ENCODE data around the gene AP4M1. TPM values are rescaled to one million over a fixed set of nuclear protein-coding genes. Genes with fewer than 3 reads are reported as not detected.

Gene AP4M1
- total RNA-seq, 2 experiments from 2014 or later = 12.6 to 12.7 TPM

DNA sequence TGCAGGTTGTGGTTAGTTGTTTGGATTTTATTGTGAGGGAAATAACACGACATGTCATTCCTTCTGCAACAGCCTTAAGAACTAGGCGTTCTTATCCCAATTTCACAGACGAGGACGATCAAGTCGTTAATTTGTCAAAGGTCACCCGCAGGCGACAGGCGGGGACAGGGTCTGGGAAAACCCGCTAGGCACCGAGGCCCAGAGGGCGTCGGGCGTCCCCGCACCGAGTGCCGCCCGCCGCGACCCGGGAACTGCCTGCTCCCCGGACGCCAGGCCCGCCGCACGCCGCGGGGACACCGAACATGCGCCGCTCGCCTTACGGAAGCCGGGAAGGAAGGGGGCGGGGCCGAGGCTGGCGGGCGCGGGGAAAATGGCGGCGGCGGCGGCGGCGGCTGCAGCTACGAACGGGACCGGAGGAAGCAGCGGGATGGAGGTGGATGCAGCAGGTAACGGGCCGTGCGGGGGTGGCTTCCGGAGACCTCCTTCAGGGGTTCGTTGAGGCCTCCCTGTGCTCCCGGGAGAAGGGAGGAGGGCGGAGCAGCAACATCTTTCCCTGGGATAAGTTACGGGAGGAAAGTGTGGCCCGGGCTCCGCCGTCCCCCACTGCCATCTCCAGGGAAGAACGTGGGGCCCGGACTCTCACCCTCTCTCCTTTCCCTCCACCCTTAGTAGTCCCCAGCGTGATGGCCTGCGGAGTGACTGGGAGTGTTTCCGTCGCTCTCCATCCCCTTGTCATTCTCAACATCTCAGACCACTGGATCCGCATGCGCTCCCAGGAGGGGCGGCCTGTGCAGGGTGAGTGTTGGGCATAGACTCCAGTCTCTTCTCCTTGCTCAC is 12.6 kb upstream of the AP4M1 start, which contains the start of gene COPS6:
Gene COPS6, plus strand, starts transcription at position 349 of the 837 bp plus-strand sequence. Its CDS starts 22 bp downstream, at position 371.
- DNase-seq = peak; percentile 89
- no peaks in the 10 kb centered on the region for H3K27me3 Mint-ChIP-seq (ENCODE audit: low read depth)
- intact Hi-C loops (cut with micrococcal nuclease) = loop anchor here (1.0 kb wide), 1 partner anchor 12 kb away; the partner anchor contains the start of genes AP4M1 and MCM7
- peaks cover 31% of the 10 kb centered on the region for H3K36me3 Mint-ChIP-seq (ENCODE audit: low read depth)
- no peaks in the 10 kb centered on the region for H3K9me3 Mint-ChIP-seq
- CTCF ChIA-PET = interaction anchor here (1.0 kb wide), 1 partner anchor 41 kb away, joined by 3 read pairs; no protein-coding TSS in a partner anchor
- peaks cover 36% of the 10 kb centered on the region for H3K4me1 Mint-ChIP-seq (ENCODE audit: low read depth)
- H3K4me3 Mint-ChIP-seq = peak within 1 kb of the TSS; percentile 88
- peak within 1 kb of the TSS; percentile 90 for H3K27ac Mint-ChIP-seq

DNA sequence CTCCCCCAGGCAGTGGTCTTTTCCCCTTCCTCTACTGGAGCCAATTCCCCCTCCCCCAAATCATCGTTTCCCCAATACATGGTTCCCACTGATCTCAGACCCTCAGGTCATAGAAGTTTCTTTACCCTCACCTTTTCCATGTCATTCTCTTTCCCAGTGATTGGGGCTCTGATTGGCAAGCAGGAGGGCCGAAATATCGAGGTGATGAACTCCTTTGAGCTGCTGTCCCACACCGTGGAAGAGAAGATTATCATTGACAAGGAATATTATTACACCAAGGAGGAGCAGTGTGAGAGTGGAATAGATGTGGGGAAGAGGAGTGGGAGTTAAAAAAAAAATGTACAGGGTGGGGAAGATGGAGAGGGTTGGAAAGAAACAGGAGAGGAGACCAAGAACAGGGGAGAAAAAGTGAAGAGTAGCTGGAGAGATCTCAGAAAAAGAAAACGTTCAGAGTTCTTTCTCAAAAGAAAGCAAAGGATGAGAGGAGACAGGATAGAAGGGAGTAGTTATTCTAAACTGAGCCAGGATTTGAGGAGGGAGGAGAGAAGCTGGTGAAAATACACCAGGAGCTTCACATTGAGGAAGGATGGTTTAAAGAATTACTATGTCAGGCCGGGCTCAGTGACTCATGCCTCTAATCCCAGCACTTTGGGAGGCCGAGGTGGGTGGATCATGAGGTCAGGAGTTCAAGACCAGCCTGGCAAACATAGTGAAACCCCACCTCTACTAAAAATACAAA is 11.8 kb upstream of the AP4M1 start:
- Mint-ChIP-seq H3K27ac (peak overlapping the region; percentile 90), H3K4me1 (ENCODE audit: low read depth) (peaks cover 36% of the 10 kb centered on the region), H3K36me3 (ENCODE audit: low read depth) (peaks cover 38% of the 10 kb centered on the region), H3K27me3 (ENCODE audit: low read depth) (no peaks in the 10 kb centered on the region), H3K4me3 (peak overlapping the region; percentile 88), H3K9me3 (no peaks in the 10 kb centered on the region)
- CTCF ChIA-PET = interaction anchor here (0.6 to 1.6 kb wide), 3 partner anchors 10 to 95 kb away, joined by 4 to 5 read pairs (median 4); partner anchors contain the start of genes AP4M1 and MCM7
- intact Hi-C loops (cut with micrococcal nuclease) = loop anchor here (1.0 kb wide), 1 partner anchor 12 kb away; the partner anchor contains the start of genes AP4M1 and MCM7
- no peak for DNase-seq

DNA sequence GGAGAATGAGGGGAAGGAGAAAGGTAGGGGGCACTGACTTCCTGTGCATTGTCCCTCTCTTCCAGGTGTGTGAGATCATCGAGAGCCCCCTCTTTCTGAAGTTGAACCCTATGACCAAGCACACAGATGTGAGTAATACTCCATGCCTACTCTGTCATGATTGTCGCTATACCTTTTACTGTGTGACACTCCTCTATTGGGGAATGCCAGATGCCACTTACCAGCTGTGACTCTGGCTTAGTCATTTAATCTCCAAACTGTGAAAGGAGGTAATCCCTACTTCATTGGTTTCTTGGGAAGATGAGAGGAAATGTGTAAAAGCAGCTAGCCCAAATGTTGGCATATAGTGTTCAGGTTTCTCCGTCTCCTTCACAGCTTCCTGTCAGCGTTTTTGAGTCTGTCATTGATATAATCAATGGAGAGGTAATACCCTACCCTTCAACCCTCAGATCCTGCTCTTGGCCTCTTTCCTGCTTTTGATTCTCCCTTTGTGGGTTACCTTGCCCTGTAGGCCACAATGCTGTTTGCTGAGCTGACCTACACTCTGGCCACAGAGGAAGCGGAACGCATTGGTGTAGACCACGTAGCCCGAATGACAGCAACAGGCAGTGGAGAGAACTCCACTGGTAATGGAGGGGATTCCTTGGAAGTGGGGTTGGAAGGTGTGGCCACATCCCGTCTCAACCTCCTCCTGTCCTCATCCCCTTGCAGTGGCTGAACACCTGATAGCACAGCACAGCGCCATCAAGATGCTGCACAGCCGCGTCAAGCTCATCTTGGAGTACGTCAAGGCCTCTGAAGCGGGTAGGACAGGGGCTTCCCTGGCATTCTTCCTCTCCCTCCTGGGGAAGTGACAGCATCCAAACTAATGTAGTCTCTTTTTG is 10.7 kb upstream of the AP4M1 start:
- peaks cover 43% of the 10 kb centered on the region for H3K4me1 Mint-ChIP-seq (ENCODE audit: low read depth)
- H3K36me3 Mint-ChIP-seq (ENCODE audit: low read depth) = peaks cover 49% of the 10 kb centered on the region
- H3K4me3 Mint-ChIP-seq = no peak overlapping the region
- intact Hi-C loops (cut with micrococcal nuclease) = no loop called here
- no peaks in the 10 kb centered on the region for H3K27me3 Mint-ChIP-seq (ENCODE audit: low read depth)
- no peaks in the 10 kb centered on the region for H3K9me3 Mint-ChIP-seq
- no peak for DNase-seq
- peak overlapping the region; percentile 39 for H3K27ac Mint-ChIP-seq
- CTCF ChIA-PET = interaction anchor here (0.6 to 1.6 kb wide), 4 partner anchors 9 to 42 kb away, joined by 3 to 4 read pairs (median 4); partner anchors contain the start of genes AP4M1 and MCM7

GRCh38 chr7:100091411-100092181 is 9.8 kb upstream of the AP4M1 start:
- peak; percentile 27 for DNase-seq
- intact Hi-C loops (cut with micrococcal nuclease) = no loop called here
- Mint-ChIP-seq H3K4me1 (ENCODE audit: low read depth) (peaks cover 46% of the 10 kb centered on the region), H3K27ac (peak overlapping the region; percentile 39), H3K27me3 (ENCODE audit: low read depth) (no peaks in the 10 kb centered on the region), H3K9me3 (no peaks in the 10 kb centered on the region), H3K4me3 (no peak overlapping the region), H3K36me3 (ENCODE audit: low read depth) (peaks cover 57% of the 10 kb centered on the region)
- CTCF ChIA-PET = interaction anchor here (0.6 to 1.6 kb wide), 4 partner anchors 9 to 538 kb away, joined by 3 to 4 read pairs (median 3); no protein-coding TSS in a partner anchor

DNA sequence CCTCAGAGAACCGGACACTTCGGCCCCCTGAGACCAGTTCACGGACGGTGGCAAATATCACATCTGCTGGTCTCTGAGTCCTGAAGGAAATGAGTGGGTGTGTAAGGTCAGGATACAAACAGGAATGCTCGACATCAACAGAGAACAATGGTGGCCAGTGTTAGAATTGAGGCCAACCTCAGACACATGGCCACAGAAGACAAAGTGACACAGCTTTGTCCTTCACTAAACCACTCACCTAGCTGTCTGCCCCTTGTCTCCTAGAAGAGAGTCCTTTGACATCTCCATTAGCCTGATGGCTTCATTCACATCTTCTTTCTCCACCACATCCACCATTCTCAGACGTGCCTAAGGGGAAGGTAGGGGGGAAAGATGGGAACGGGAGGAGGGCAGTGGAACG is 8.4 kb upstream of the AP4M1 start:
- Mint-ChIP-seq H3K36me3 (ENCODE audit: low read depth) (peaks cover 68% of the 10 kb centered on the region), H3K27ac (no peak overlapping the region), H3K4me3 (no peak overlapping the region), H3K27me3 (ENCODE audit: low read depth) (no peaks in the 10 kb centered on the region), H3K4me1 (ENCODE audit: low read depth) (peaks cover 50% of the 10 kb centered on the region), H3K9me3 (no peaks in the 10 kb centered on the region)
- CTCF ChIA-PET = interaction anchor here (1.6 kb wide), 1 partner anchor 11 kb away, joined by 4 read pairs; no protein-coding TSS in a partner anchor
- DNase-seq = no peak
- intact Hi-C loops (cut with micrococcal nuclease) = no loop called here

DNA sequence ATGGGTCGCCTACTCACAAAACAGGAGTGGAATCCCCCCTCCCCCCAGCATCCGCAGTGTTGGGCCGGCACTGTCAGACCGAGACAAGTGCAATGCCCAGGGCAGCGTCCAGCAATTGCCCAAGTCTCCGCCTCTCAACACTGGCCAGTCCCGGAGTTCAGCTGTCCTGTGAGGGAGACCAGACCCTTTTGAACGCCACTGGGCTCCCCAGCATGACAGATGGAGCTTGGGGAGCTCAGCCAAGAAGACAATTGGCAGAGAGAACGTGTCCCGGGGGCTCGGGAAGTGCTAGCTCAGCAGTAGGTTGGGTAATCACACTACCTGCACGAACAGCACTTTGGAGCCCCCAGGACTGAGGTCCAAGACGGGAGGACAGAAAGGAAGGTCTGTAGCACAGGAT is 7.9 kb upstream of the AP4M1 start:
- Mint-ChIP-seq H3K4me3 (no peak overlapping the region), H3K36me3 (ENCODE audit: low read depth) (peaks cover 73% of the 10 kb centered on the region), H3K9me3 (no peaks in the 10 kb centered on the region), H3K27ac (no peak overlapping the region), H3K4me1 (ENCODE audit: low read depth) (peaks cover 53% of the 10 kb centered on the region), H3K27me3 (ENCODE audit: low read depth) (no peaks in the 10 kb centered on the region)
- intact Hi-C loops (cut with micrococcal nuclease) = no loop called here
- no peak for DNase-seq
- CTCF ChIA-PET = interaction anchor here (1.6 kb wide), 1 partner anchor 11 kb away, joined by 4 read pairs; no protein-coding TSS in a partner anchor

DNA sequence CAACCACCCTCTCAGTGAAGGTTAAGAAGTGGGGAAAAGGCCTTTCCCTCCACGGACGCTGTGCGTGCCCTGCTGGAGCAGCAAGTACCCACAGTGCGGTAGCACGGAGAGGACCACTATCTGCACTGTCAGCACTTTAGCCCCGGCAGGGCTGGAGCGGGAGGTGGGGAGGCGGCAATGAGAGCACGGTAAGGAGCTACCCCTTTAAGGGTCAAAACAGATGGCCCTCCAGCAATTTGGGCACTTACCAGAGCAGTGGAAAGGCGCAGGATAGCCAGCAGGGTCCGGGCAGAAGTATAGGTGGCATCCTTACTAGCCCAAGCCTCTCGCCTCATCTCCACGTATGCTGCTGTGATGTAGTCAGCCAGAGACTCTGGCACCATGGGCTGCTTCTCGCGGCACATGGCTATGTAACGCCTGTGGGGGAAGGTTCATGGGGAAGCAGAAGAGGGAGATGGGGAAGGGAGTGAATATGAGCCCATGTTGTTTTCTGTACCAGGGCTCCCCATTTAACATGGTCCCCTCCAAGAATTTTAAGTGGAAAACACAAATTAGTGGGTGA is 7.4 kb upstream of the AP4M1 start:
- Mint-ChIP-seq H3K9me3 (no peaks in the 10 kb centered on the region), H3K36me3 (ENCODE audit: low read depth) (peaks cover 78% of the 10 kb centered on the region), H3K4me1 (ENCODE audit: low read depth) (peaks cover 58% of the 10 kb centered on the region), H3K27ac (no peak overlapping the region), H3K4me3 (no peak overlapping the region), H3K27me3 (ENCODE audit: low read depth) (no peaks in the 10 kb centered on the region)
- CTCF ChIA-PET = no interaction called here
- intact Hi-C loops (cut with micrococcal nuclease) = no loop called here
- no peak for DNase-seq

GRCh38 chr7:100095289-100095688 is 6.2 kb upstream of the AP4M1 start:
- Mint-ChIP-seq H3K27ac (peak overlapping the region; percentile 56), H3K27me3 (ENCODE audit: low read depth) (no peaks in the 10 kb centered on the region), H3K36me3 (ENCODE audit: low read depth) (peaks cover 90% of the 10 kb centered on the region), H3K4me3 (no peak overlapping the region), H3K4me1 (ENCODE audit: low read depth) (peaks cover 59% of the 10 kb centered on the region), H3K9me3 (no peaks in the 10 kb centered on the region)
- CTCF ChIA-PET = no interaction called here
- DNase-seq = no peak
- intact Hi-C loops (cut with micrococcal nuclease) = no loop called here

DNA sequence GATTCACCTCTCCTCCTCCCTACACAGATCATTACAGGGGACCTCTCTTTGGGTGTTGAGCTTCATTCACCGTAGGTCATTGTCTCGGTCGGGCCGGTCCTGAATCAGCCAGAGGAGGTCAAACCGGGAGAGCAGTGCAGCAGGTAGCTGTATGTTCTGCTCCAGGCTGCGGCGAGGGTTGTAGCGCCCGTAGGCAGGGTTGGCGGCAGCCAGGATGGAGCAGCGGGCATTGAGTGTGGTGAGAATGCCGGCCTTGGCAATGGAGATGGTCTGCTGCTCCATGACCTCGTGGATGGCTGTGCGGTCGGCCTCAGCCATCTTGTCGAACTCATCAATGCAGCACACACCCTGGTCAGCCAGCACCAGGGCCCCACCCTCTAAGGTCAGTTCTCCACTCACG is 5.7 kb upstream of the AP4M1 start:
- peaks cover 90% of the 10 kb centered on the region for H3K36me3 Mint-ChIP-seq (ENCODE audit: low read depth)
- peaks cover 56% of the 10 kb centered on the region for H3K4me1 Mint-ChIP-seq (ENCODE audit: low read depth)
- intact Hi-C loops (cut with micrococcal nuclease) = no loop called here
- H3K27me3 Mint-ChIP-seq (ENCODE audit: low read depth) = no peaks in the 10 kb centered on the region
- DNase-seq = no peak
- H3K27ac Mint-ChIP-seq = no peak overlapping the region
- no peaks in the 10 kb centered on the region for H3K9me3 Mint-ChIP-seq
- CTCF ChIA-PET = no interaction called here
- no peak overlapping the region for H3K4me3 Mint-ChIP-seq

DNA sequence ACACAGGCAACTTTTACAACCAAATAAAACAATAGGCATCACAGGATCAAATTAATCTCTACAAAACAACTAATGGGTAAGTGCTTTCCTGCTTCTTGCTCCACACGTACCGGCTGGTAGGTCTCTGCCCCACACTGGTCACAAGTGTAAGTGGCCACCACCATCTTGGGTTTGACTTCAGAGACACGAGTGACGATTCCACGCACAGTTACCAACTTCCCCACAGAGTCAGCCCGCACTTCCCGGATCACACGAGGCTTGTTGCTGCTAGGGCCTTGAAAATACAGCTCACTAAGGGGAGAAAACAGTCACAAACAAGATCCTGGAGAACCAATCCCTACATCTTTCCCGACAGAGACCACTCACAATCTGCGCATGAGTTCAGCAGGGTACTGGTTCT is 2.5 kb upstream of the AP4M1 start:
- peak overlapping the region; percentile 91 for H3K4me3 Mint-ChIP-seq
- DNase-seq = no peak
- peaks cover 62% of the 10 kb centered on the region for H3K36me3 Mint-ChIP-seq (ENCODE audit: low read depth)
- CTCF ChIA-PET = interaction anchor here (1.2 kb wide), 1 partner anchor 9 kb away, joined by 4 read pairs; no protein-coding TSS in a partner anchor
- intact Hi-C loops (cut with micrococcal nuclease) = no loop called here
- peaks cover 50% of the 10 kb centered on the region for H3K4me1 Mint-ChIP-seq (ENCODE audit: low read depth)
- no peaks in the 10 kb centered on the region for H3K27me3 Mint-ChIP-seq (ENCODE audit: low read depth)
- peak overlapping the region; percentile 50 for H3K27ac Mint-ChIP-seq
- no peaks in the 10 kb centered on the region for H3K9me3 Mint-ChIP-seq

DNA sequence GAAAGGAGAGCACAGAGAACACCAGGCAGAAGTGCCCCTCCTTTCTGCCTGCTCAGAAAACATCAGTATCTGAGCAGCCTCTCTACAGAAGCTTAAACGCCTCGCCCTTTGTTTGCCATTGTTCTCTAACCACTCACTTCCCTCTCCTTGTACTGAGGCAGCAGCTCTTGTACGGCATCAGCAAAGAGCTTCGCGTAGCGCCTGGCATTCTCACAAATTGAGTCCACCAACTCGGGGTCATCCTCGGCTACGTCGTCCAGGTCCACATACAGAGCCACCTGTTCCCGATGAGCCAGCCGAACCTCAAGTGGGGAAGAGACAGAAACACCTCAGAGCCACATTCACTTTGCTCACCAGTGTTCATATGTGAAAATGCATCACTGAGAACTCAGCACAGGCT is 2.0 kb upstream of the AP4M1 start:
- Mint-ChIP-seq H3K9me3 (no peaks in the 10 kb centered on the region), H3K4me3 (peak overlapping the region; percentile 91)

More for the DNA sequence above, 2.0 kb upstream of the AP4M1 start:
- peaks cover 50% of the 10 kb centered on the region for H3K4me1 Mint-ChIP-seq (ENCODE audit: low read depth)
- CTCF ChIA-PET = interaction anchor here (1.2 kb wide), 1 partner anchor 9 kb away, joined by 4 read pairs; no protein-coding TSS in a partner anchor
- intact Hi-C loops (cut with micrococcal nuclease) = no loop called here
- peak overlapping the region; percentile 96 for H3K27ac Mint-ChIP-seq
- peaks cover 58% of the 10 kb centered on the region for H3K36me3 Mint-ChIP-seq (ENCODE audit: low read depth)
- no peaks in the 10 kb centered on the region for H3K27me3 Mint-ChIP-seq (ENCODE audit: low read depth)
- no peak for DNase-seq
